Muscle layer of colon (tissue), 2 donors: ENCODE results near the gene DIRAS1.

Experiments
- H3K27ac ChIP-seq: one replicate; pipeline ENCODE4 v1.7.0; 2013; ENCODE audit warnings: low read depth, mild to moderate bottlenecking, low read length, moderate library complexity
- H3K27me3 ChIP-seq, 2 donors: one replicate each; pipeline ENCODE4 v1.7.0; 2013; ENCODE audit warnings: low read length in 2 of 2, mild to moderate bottlenecking in 2 of 2; ENCODE audit not compliant: insufficient read depth in 2 of 2, control insufficient read depth in 1 of 2
- H3K36me3 ChIP-seq: one replicate; pipeline ENCODE4 v1.7.0; 2013; ENCODE audit warnings: mild to moderate bottlenecking, low read length; ENCODE audit not compliant: insufficient read depth
- H3K4me1 ChIP-seq: one replicate; pipeline ENCODE4 v1.7.0; 2013; ENCODE audit warnings: mild to moderate bottlenecking, low read length; ENCODE audit not compliant: insufficient read depth
- H3K4me3 ChIP-seq, 2 donors: one replicate each; pipeline ENCODE4 v1.7.0; 2013; ENCODE audit warnings: low read length in 2 of 2, low read depth in 1 of 2, mild to moderate bottlenecking in 1 of 2, moderate library complexity in 1 of 2
- H3K9ac ChIP-seq: one replicate; pipeline ENCODE4 v1.7.0; 2013; ENCODE audit warnings: low read length
- H3K9me3 ChIP-seq: one replicate; pipeline ENCODE4 v1.7.0; 2013; ENCODE audit warnings: mild to moderate bottlenecking, low read length
- donor health status: abdominal sarcoma.
- donor health status: Adenocarcinoma of cecum.

The DIRAS1 gene

GRCh38 chr19:2761876-2762782 lies 41.0 kb upstream of the DIRAS1 start:
- Histone ChIP-seq H3K9ac (no peak overlapping the region), H3K36me3 (peaks cover 57% of the 10 kb centered on the region), H3K4me1 (no peaks in the 10 kb centered on the region), H3K4me3 (no peak overlapping the region), H3K27ac (no peak overlapping the region), H3K27me3 (no peaks in the 10 kb centered on the region), H3K9me3 (no peaks in the 10 kb centered on the region)

- H3K4me1 ChIP-seq: no peaks in the 10 kb centered on the region
- peaks cover 59% of the 10 kb centered on the region for H3K36me3 ChIP-seq
- H3K27ac ChIP-seq: no peak overlapping the region
- H3K27me3 ChIP-seq: no peaks in the 10 kb centered on the region
- H3K9ac ChIP-seq: no peak overlapping the region
- no peaks in the 10 kb centered on the region for H3K9me3 ChIP-seq
- H3K4me3 ChIP-seq: no peak overlapping the region
These were observed 40.1 kb upstream of the DIRAS1 start for GRCh38 chr19:2761309-2761677.

- Histone ChIP-seq H3K9me3 (no peaks in the 10 kb centered on the region), H3K4me1 (no peaks in the 10 kb centered on the region), H3K4me3 (no peak overlapping the region), H3K36me3 (peaks cover 57% of the 10 kb centered on the region), H3K27me3 (no peaks in the 10 kb centered on the region), H3K27ac (no peak overlapping the region), H3K9ac (no peak overlapping the region)
These were observed 38.8 kb upstream of the DIRAS1 start for GRCh38 chr19:2759965-2760364.

GRCh38 chr19:2759362-2759761 lies 38.2 kb upstream of the DIRAS1 start:
- H3K9ac ChIP-seq: no peak overlapping the region
- H3K27ac ChIP-seq: no peak overlapping the region
- H3K27me3 ChIP-seq: no peaks in the 10 kb centered on the region
- no peak overlapping the region for H3K4me3 ChIP-seq
- no peaks in the 10 kb centered on the region for H3K4me1 ChIP-seq
- no peaks in the 10 kb centered on the region for H3K9me3 ChIP-seq
- H3K36me3 ChIP-seq: peaks cover 53% of the 10 kb centered on the region

- no peaks in the 10 kb centered on the region for H3K9me3 ChIP-seq
- peaks cover 48% of the 10 kb centered on the region for H3K36me3 ChIP-seq
- H3K9ac ChIP-seq: no peak overlapping the region
- no peak overlapping the region for H3K27ac ChIP-seq
- no peaks in the 10 kb centered on the region for H3K4me1 ChIP-seq
- H3K27me3 ChIP-seq: no peaks in the 10 kb centered on the region
- no peak overlapping the region for H3K4me3 ChIP-seq
These were observed 37.6 kb upstream of the DIRAS1 start for GRCh38 chr19:2758601-2759313.

GRCh38 chr19:2756921-2757881 lies 36.0 kb upstream of the DIRAS1 start:
- Histone ChIP-seq H3K4me1 (no peaks in the 10 kb centered on the region), H3K4me3 (no peak overlapping the region), H3K36me3 (peaks cover 32% of the 10 kb centered on the region), H3K9ac (no peak overlapping the region), H3K9me3 (no peaks in the 10 kb centered on the region), H3K27me3 (no peaks in the 10 kb centered on the region), H3K27ac (no peak overlapping the region)

- no peaks in the 10 kb centered on the region for H3K9me3 ChIP-seq
- H3K4me3 ChIP-seq: no peak overlapping the region
- H3K9ac ChIP-seq: no peak overlapping the region
- no peak overlapping the region for H3K27ac ChIP-seq
- peaks cover 27% of the 10 kb centered on the region for H3K36me3 ChIP-seq
- no peaks in the 10 kb centered on the region for H3K4me1 ChIP-seq
- H3K27me3 ChIP-seq: no peaks in the 10 kb centered on the region
These were observed 35.3 kb upstream of the DIRAS1 start for GRCh38 chr19:2756477-2756876.

GRCh38 chr19:2755811-2756210 lies 34.6 kb upstream of the DIRAS1 start:
- no peaks in the 10 kb centered on the region for H3K4me1 ChIP-seq
- H3K9ac ChIP-seq: no peak overlapping the region
- no peak overlapping the region for H3K4me3 ChIP-seq
- H3K27ac ChIP-seq: no peak overlapping the region
- peaks cover 27% of the 10 kb centered on the region for H3K36me3 ChIP-seq
- no peaks in the 10 kb centered on the region for H3K27me3 ChIP-seq
- H3K9me3 ChIP-seq: no peaks in the 10 kb centered on the region

- Histone ChIP-seq H3K4me3 (no peak overlapping the region), H3K36me3 (peaks cover 27% of the 10 kb centered on the region), H3K9me3 (no peaks in the 10 kb centered on the region), H3K27me3 (no peaks in the 10 kb centered on the region), H3K9ac (no peak overlapping the region), H3K27ac (no peak overlapping the region), H3K4me1 (no peaks in the 10 kb centered on the region)
These were observed 34.2 kb upstream of the DIRAS1 start for GRCh38 chr19:2755448-2755705.

- Histone ChIP-seq H3K4me1 (no peaks in the 10 kb centered on the region), H3K9ac (no peak overlapping the region), H3K27ac (no peak overlapping the region), H3K4me3 (no peak overlapping the region), H3K27me3 (no peaks in the 10 kb centered on the region), H3K36me3 (peaks cover 27% of the 10 kb centered on the region), H3K9me3 (no peaks in the 10 kb centered on the region)
These were observed 33.7 kb upstream of the DIRAS1 start for GRCh38 chr19:2754659-2755447.

GRCh38 chr19:2751438-2751830 lies 30.3 kb upstream of the DIRAS1 start:
- Histone ChIP-seq H3K9me3 (no peaks in the 10 kb centered on the region), H3K27me3 (no peaks in the 10 kb centered on the region), H3K4me1 (no peaks in the 10 kb centered on the region), H3K36me3 (peaks cover 12% of the 10 kb centered on the region), H3K4me3 (no peak overlapping the region), H3K27ac (no peak overlapping the region), H3K9ac (no peak overlapping the region)
